Natural killer cell treated with Interleukin-12 subunit alpha and Interleukin-12 subunit beta and Interleukin-15 and Interleukin-18, amount 100 ng/mL, for 72 hours (primary cell): ENCODE data around the gene MYO1D. TPM values are rescaled to one million over a fixed set of nuclear protein-coding genes. Genes with fewer than 3 reads are reported as not detected.

Experiments used
- ATAC-seq, 2 donors: fragments of 150-1000 bp; cut with Tn5 transposase in 1 of 2; sonication (Bioruptor Pico), chemical (Tn5 transposase) in 1 of 2; 2 replicates each; pipeline ENCODE4 v1.10.0; 2021
- DNase-seq: peaks from one replicate; pipeline ENCODE4 v3.0.0; 2022; ENCODE audit warnings: low spot score
- H3K27ac Mint-ChIP-seq, 2 donors: 1 replicate in 1 of 2; 2 replicates in 1 of 2; pipeline ENCODE4 v1.8.0; 2022; ENCODE audit warnings: mixed read lengths in 2 of 2, mild to moderate bottlenecking in 1 of 2, moderate library complexity in 1 of 2
- H3K27me3 Mint-ChIP-seq, 2 donors: 1 replicate in 1 of 2; 2 replicates in 1 of 2; pipeline ENCODE4 v1.8.0; 2022; ENCODE audit warnings: mixed read lengths in 2 of 2
- H3K36me3 Mint-ChIP-seq: one replicate; pipeline ENCODE4 v1.8.0; 2022; ENCODE audit warnings: mixed read lengths
- H3K4me1 Mint-ChIP-seq, 2 donors: 1 replicate in 1 of 2; 2 replicates in 1 of 2; pipeline ENCODE4 v1.8.0; 2022; ENCODE audit warnings: low read depth in 2 of 2, mixed read lengths in 2 of 2, mild to moderate bottlenecking in 1 of 2
- H3K4me3 Mint-ChIP-seq: one replicate; pipeline ENCODE4 v1.8.0; 2022; ENCODE audit warnings: mixed read lengths
- H3K9me3 Mint-ChIP-seq: 2 replicates; pipeline ENCODE4 v1.8.0; 2022; ENCODE audit warnings: mixed read lengths
- total RNA-seq, 2 donors: library from RNA; stranded (reverse); gene quantifications; one replicate each; pipeline ENCODE4 v1.2.3, GENCODE V29; 2022

The MYO1D gene
- total RNA-seq, 2 donors from 2014 or later = 25.7 to 25.8 TPM

GRCh38 chr17:32443827-32444300 lies 433.1 kb downstream of the MYO1D start:
- Mint-ChIP-seq H3K27me3 (no peaks in the 10 kb centered on the region), H3K27ac (peak overlapping the region; percentile 80 to 89), H3K36me3 (peaks cover 23% of the 10 kb centered on the region), H3K9me3 (no peaks in the 10 kb centered on the region), H3K4me1 (peaks cover 26 to 30% of the 10 kb centered on the region in 2 donors), H3K4me3 (peak overlapping the region; percentile 90)
- DNase-seq (no peak), ATAC-seq (no peak)

Other genes starting within 250 kb of the MYO1D start
- under 1 TPM; 0.59 to 0.76 TPM for gene TMEM98, start 51.0 kb upstream of the MYO1D start, total RNA-seq
- gene SPACA3, start 114.7 kb upstream of the MYO1D start, total RNA-seq = not detected